H9 (cell line): ENCODE measurements around the gene ARMC9. TPM values are rescaled to one million over a fixed set of nuclear protein-coding genes. Genes with fewer than 3 reads are reported as not detected.

Source experiments
- DNase-seq: peaks from one replicate; pipeline ENCODE4 v3.0.0-alpha.2; 2017
- H2AFZ ChIP-seq: one replicate; pipeline ENCODE4 v1.6.1; 2013; ENCODE audit warnings: mild to moderate bottlenecking, low read length, control low read depth, moderate library complexity
- H2AK5ac ChIP-seq: 2 replicates; pipeline ENCODE4 v1.6.1; 2013; ENCODE audit warnings: low read length, control low read depth, mixed read lengths; ENCODE audit not compliant: insufficient read length
- H2BK120ac ChIP-seq: one replicate; pipeline ENCODE4 v1.6.1; 2013; ENCODE audit warnings: low read depth, mild to moderate bottlenecking, low read length, control low read depth, inconsistent platforms; ENCODE audit not compliant: poor library complexity, severe bottlenecking
- H2BK12ac ChIP-seq: 2 replicates; pipeline ENCODE4 v1.6.1; 2013; ENCODE audit warnings: low read length, control low read depth, mixed read lengths, low read depth; ENCODE audit not compliant: insufficient read length
- H2BK15ac ChIP-seq: 2 replicates; pipeline ENCODE4 v1.6.1; 2013; ENCODE audit warnings: low read depth, low read length, control low read depth
- H2BK20ac ChIP-seq: one replicate; pipeline ENCODE4 v1.6.1; 2013; ENCODE audit warnings: low read depth, mild to moderate bottlenecking, low read length, control low read depth, inconsistent platforms; ENCODE audit not compliant: poor library complexity, severe bottlenecking
- H2BK5ac ChIP-seq: 2 replicates; pipeline ENCODE4 v1.6.1; 2013; ENCODE audit warnings: low read length, control low read depth, mixed read lengths; ENCODE audit not compliant: insufficient read length
- H3K14ac ChIP-seq: 2 replicates; pipeline ENCODE4 v1.6.1; 2013; ENCODE audit warnings: low read length, control low read depth; ENCODE audit not compliant: insufficient read depth
- H3K18ac ChIP-seq: 2 replicates; pipeline ENCODE4 v1.6.1; 2013; ENCODE audit warnings: low read depth, mild to moderate bottlenecking, mixed read lengths, low read length, control low read depth; ENCODE audit not compliant: insufficient read length
- H3K23ac ChIP-seq: 2 replicates; pipeline ENCODE4 v1.6.1; 2013; ENCODE audit warnings: low read length, control low read depth, mixed read lengths, low read depth; ENCODE audit not compliant: insufficient read length
- H3K23me2 ChIP-seq: 2 replicates; pipeline ENCODE4 v1.6.1; 2013; ENCODE audit warnings: low read depth, mild to moderate bottlenecking, mixed read lengths, low read length, control low read depth; ENCODE audit not compliant: insufficient read length, poor library complexity, severe bottlenecking
- H3K27ac ChIP-seq: 2 replicates; pipeline ENCODE4 v1.5.1; 2013; ENCODE audit warnings: low read length, control low read depth, mixed read lengths, low read depth; ENCODE audit not compliant: insufficient read length
- H3K27me3 ChIP-seq: 2 replicates; pipeline ENCODE4 v1.6.1; 2013; ENCODE audit warnings: low read length, control low read depth, inconsistent platforms; ENCODE audit not compliant: insufficient read depth
- H3K4ac ChIP-seq: 2 replicates; pipeline ENCODE4 v1.6.1; 2013; ENCODE audit warnings: low read depth, mild to moderate bottlenecking, control low read depth, inconsistent platforms, low read length, moderate library complexity
- H3K4me1 ChIP-seq: 2 replicates; pipeline ENCODE4 v1.6.1; 2013; ENCODE audit warnings: low read length, control low read depth, inconsistent platforms; ENCODE audit not compliant: insufficient read depth
- H3K4me2 ChIP-seq: 2 replicates; pipeline ENCODE4 v1.6.1; 2013; ENCODE audit warnings: low read length, control low read depth, mixed read lengths; ENCODE audit not compliant: insufficient read length, insufficient read depth
- H3K56ac ChIP-seq: 2 replicates; pipeline ENCODE4 v1.6.1; 2013; ENCODE audit warnings: low read depth, mild to moderate bottlenecking, mixed read lengths, low read length, control low read depth; ENCODE audit not compliant: insufficient read length
- H3K79me1 ChIP-seq: 2 replicates; pipeline ENCODE4 v1.6.1; 2013; ENCODE audit warnings: low read depth, mild to moderate bottlenecking, moderate library complexity, low read length, control low read depth, inconsistent platforms; ENCODE audit not compliant: insufficient read depth, poor library complexity, severe bottlenecking
- H3K79me2 ChIP-seq: 2 replicates; pipeline ENCODE4 v1.6.1; 2013; ENCODE audit warnings: low read length, control low read depth, inconsistent platforms; ENCODE audit not compliant: insufficient read depth
- H3K9ac ChIP-seq: 2 replicates; pipeline ENCODE4 v1.6.1; 2013; ENCODE audit warnings: low read length, control low read depth, mixed read lengths; ENCODE audit not compliant: insufficient read length; ENCODE audit errors: extremely low read depth
- H3K9me3 ChIP-seq: one replicate; pipeline ENCODE4 v1.6.1; 2013; ENCODE audit warnings: low read depth, low read length, inconsistent platforms; ENCODE audit not compliant: control insufficient read depth
- H3T11ph ChIP-seq: one replicate; pipeline ENCODE4 v1.6.1; 2013; ENCODE audit warnings: mild to moderate bottlenecking, low read length, control low read depth, inconsistent platforms
- H4K20me1 ChIP-seq: one replicate; pipeline ENCODE4 v1.6.1; 2013; ENCODE audit not compliant: control insufficient read depth, insufficient read length, insufficient read depth
- H4K5ac ChIP-seq: 2 replicates; pipeline ENCODE4 v1.6.1; 2013; ENCODE audit warnings: low read depth, mild to moderate bottlenecking, mixed read lengths, low read length, control low read depth; ENCODE audit not compliant: insufficient read length
- H4K8ac ChIP-seq: replicated peaks from 2 replicates; pipeline ENCODE4 v1.6.1; 2013; ENCODE audit warnings: low read length, control low read depth, mixed read lengths, low read depth; ENCODE audit not compliant: insufficient read length
- H4K91ac ChIP-seq: 2 replicates; pipeline ENCODE4 v1.6.1; 2013; ENCODE audit warnings: low read depth, mild to moderate bottlenecking, moderate library complexity, mixed read lengths, low read length, control low read depth; ENCODE audit not compliant: insufficient read length
- H3K27ac Mint-ChIP-seq, 3 experiments: 2 replicates in 2 of 3; 3 replicates in 1 of 3; pipeline ENCODE4 v1.8.0; 2020 to 2021; ENCODE audit warnings: mixed read lengths in 3 of 3, mild to moderate bottlenecking in 1 of 3, moderate library complexity in 1 of 3
- H3K27me3 Mint-ChIP-seq: 2 replicates; pipeline ENCODE4 v1.8.0; 2021; ENCODE audit warnings: low read depth, mild to moderate bottlenecking, moderate library complexity, mixed read lengths
- H3K36me3 Mint-ChIP-seq, 3 experiments: 2 replicates in 2 of 3; 3 replicates in 1 of 3; pipeline ENCODE4 v1.8.0; 2020 to 2021; ENCODE audit warnings: low read depth in 3 of 3, mixed read lengths in 3 of 3; ENCODE audit not compliant: insufficient read depth in 1 of 3
- H3K4me1 Mint-ChIP-seq, 2 experiments: 2 replicates each; pipeline ENCODE4 v1.8.0; 2020; ENCODE audit warnings: mixed read lengths in 2 of 2
- H3K4me3 Mint-ChIP-seq, 2 experiments: 2 replicates in 1 of 2; 3 replicates in 1 of 2; pipeline ENCODE4 v1.8.0; 2020 to 2021; ENCODE audit warnings: mild to moderate bottlenecking in 2 of 2, mixed read lengths in 2 of 2, moderate library complexity in 1 of 2
- H3K9me3 Mint-ChIP-seq, 2 experiments: 2 replicates in 1 of 2; 3 replicates in 1 of 2; pipeline ENCODE4 v1.8.0; 2020; ENCODE audit warnings: mild to moderate bottlenecking in 2 of 2, mixed read lengths in 2 of 2, moderate library complexity in 1 of 2
- CTCF ChIP-seq: fragments of 200-600 bp; sonication (generic); conservative IDR thresholded peaks from 3 replicates; pipeline ENCODE4 v1.8.0; 2021; ENCODE audit warnings: antibody characterized with exemption, mild to moderate bottlenecking
- WGBS: extraction: QIAGEN DNeasy Blood & Tissue Kit; methylation state at CpG from one replicate; pipeline ENCODE4 v1.1.7; 2013; ENCODE audit warnings: missing lambda C conversion rate, low lambda C conversion rate, mixed read lengths; ENCODE audit not compliant: insufficient read length; ENCODE audit errors: extremely low coverage; 5-methylcytosine and 5-hydroxymethylcytosine counted together
- total RNA-seq: library from RNA; stranded (reverse); gene quantifications from 2 replicates; pipeline ENCODE4 v1.2.1, GENCODE V29; 2021

ARMC9 gene
- total RNA-seq, 1 experiment from 2014 or later, result 37.6 TPM

DNA sequence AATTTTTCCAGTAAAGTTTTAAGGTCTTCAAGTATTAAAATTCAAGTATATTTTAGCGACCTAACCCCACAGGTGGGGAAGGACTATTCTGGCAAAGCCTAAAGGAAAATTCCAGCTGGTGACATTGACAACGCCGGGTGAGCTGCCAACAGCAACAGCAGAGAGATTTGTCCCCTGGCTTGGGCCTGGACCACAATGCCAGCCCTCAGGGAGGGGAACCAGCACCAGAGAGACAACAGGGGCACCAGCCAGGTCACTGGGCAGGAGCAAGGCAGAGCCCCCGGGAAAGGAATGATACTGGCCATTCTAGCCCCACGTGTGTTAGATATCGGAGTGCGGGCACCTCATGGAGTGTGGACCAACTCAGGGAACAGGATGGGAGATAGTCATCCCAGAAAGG lies 95.7 kb downstream of the ARMC9 start:
- H3T11ph ChIP-seq, result no peak overlapping the region
- no peak overlapping the region for H2AFZ ChIP-seq
- no peaks in the 10 kb centered on the region for H3K23me2 ChIP-seq
- H2BK12ac ChIP-seq, result no peak overlapping the region
- no peak overlapping the region for H3K23ac ChIP-seq
- H3K4me2 ChIP-seq, result no peak overlapping the region
- Mint-ChIP-seq H3K27me3 (no peaks in the 10 kb centered on the region), H3K4me1 (peaks cover 8 to 11% of the 10 kb centered on the region in 2 experiments), H3K27ac (no peak overlapping the region; a peak in 1 of 7 replicates), H3K4me3 (no peak overlapping the region), H3K36me3 (peaks cover 5 to 22% (median 5%) of the 10 kb centered on the region in 3 experiments; a peak in 6 of 7 replicates), H3K9me3 (no peaks in the 10 kb centered on the region)
- no peak overlapping the region for H3K9ac ChIP-seq
- H2BK120ac ChIP-seq, result no peak overlapping the region
- no peaks in the 10 kb centered on the region for H3K27me3 ChIP-seq
- no peak overlapping the region for H3K14ac ChIP-seq
- H3K79me2 ChIP-seq, result no peaks in the 10 kb centered on the region
- no peak for DNase-seq
- no peak overlapping the region for H3K18ac ChIP-seq
- no peak overlapping the region for H2BK15ac ChIP-seq
- no peaks in the 10 kb centered on the region for H3K79me1 ChIP-seq
- H2BK20ac ChIP-seq, result no peak overlapping the region
- H2AK5ac ChIP-seq, result no peak overlapping the region
- H2BK5ac ChIP-seq, result no peak overlapping the region
- H3K27ac ChIP-seq, result no peak overlapping the region
- WGBS, result no CpG with 5 or more reads among the region's 7 CpGs
- no peak overlapping the region for H4K8ac ChIP-seq
- no peak overlapping the region for H3K56ac ChIP-seq
- H3K4ac ChIP-seq, result no peak overlapping the region
- H4K20me1 ChIP-seq, result no peaks in the 10 kb centered on the region
- H4K5ac ChIP-seq, result no peak overlapping the region
- TF ChIP-seq CTCF, result no peak
- no peaks in the 10 kb centered on the region for H3K9me3 ChIP-seq
- no peaks in the 10 kb centered on the region for H3K4me1 ChIP-seq
- no peak overlapping the region for H4K91ac ChIP-seq
